Transverse colon (tissue), 3 donors: Measurements from ENCODE around the gene TMEM163.

Experiments
- CTCF ChIP-seq, 5 experiments: fragments of 200-600 bp in 3 of 5; fragments of 450-650 bp in 2 of 5; sonication (generic) in 3 of 5; IDR thresholded peaks; 1 replicate in 2 of 5; 2 replicates in 3 of 5; pipeline ENCODE4 v1.5.1; 2016 to 2017; ENCODE audit warnings: antibody characterized with exemption in 5 of 5, inconsistent platforms in 3 of 5, mild to moderate bottlenecking in 2 of 5, moderate library complexity in 1 of 5
- EP300 ChIP-seq: sonication (generic); formaldehyde crosslinking; IDR thresholded peaks from one replicate; pipeline ENCODE4 v1.6.1; 2017; ENCODE audit warnings: antibody characterized with exemption, low read depth
- POLR2A ChIP-seq: fragments of 450-650 bp; IDR thresholded peaks from one replicate; pipeline ENCODE4 v1.6.1; 2016; ENCODE audit warnings: antibody characterized with exemption, mild to moderate bottlenecking, moderate library complexity

- TF ChIP-seq CTCF (IDR thresholded peaks at IDR 0.05): no peak
- TF ChIP-seq EP300: no peak
- no peak for TF ChIP-seq POLR2A
Observed at GRCh38 chr2:134593519-134593918, 125.3 kb downstream of the TMEM163 start.
